Suprapubic skin (tissue), 3 donors: ENCODE data around the gene ZSCAN5B.

Experiments
- CTCF ChIP-seq, 2 donors: fragments of 200-600 bp in 1 of 2; fragments of 450-650 bp in 1 of 2; sonication (generic) in 1 of 2; IDR thresholded peaks; one replicate each; pipeline ENCODE4 v1.5.1; 2016 to 2019; ENCODE audit warnings: antibody characterized with exemption in 2 of 2, mild to moderate bottlenecking in 1 of 2, moderate library complexity in 1 of 2
- POLR2A ChIP-seq, 2 donors: fragments of 450-650 bp; IDR thresholded peaks; one replicate each; pipeline ENCODE4 v1.6.1; 2017; ENCODE audit warnings: antibody characterized with exemption in 2 of 2, mild to moderate bottlenecking in 2 of 2, moderate library complexity in 2 of 2

- TF ChIP-seq CTCF (IDR thresholded peaks at IDR 0.05) (no peak), POLR2A (IDR thresholded peaks at IDR 0.05) (no peak)
These were observed 35.3 kb downstream of the ZSCAN5B start for GRCh38 chr19:56162258-56162657.
